NCI-H2196 (cell line): Measurements from ENCODE around the gene ADAM29.
"Not testable (repeated sequence)": the region's sequence is repeated elsewhere in the genome, so short reads cannot be mapped to it uniquely, and the experiment has no call there.

Source experiments
- DNase-seq: peaks from one replicate; lab custom pipeline; 2025; ENCODE audit not compliant: unreplicated experiment; lab: John Stamatoyannopoulos, UW

ADAM29 gene

GRCh38 chr4:174918058-174918457 is at the start of gene ADAM29:
ADAM29 (plus strand) TSS chr4:174918358; CDS start chr4:174975526, 57,168 bp downstream.
- DNase-seq: no peak

GRCh38 chr4:174869339-174869738 is 48.8 kb upstream of the ADAM29 start:
- no peak for DNase-seq

DNA sequence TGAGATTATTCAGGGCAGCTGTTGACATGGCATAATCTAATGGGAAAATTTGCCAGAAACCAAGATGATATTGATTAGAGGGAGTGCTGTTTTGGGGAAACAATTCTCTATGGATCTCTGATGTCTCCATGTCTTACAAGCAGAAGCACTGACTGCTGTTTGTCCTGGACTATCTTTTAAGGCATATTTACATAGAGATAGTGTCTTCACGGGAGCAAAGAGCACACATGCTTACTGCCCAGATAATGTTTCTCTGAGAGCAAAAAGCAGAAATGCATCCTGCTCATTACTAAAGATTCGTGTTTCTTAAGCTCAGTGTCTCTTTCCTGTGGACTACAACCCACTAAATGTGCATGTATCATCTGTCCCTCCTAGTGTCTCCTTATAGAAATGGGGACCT is 47.8 kb upstream of the ADAM29 start:
- no peak for DNase-seq

- DNase-seq: no peak
Measured at GRCh38 chr4:174871407-174871806, 46.8 kb upstream of the ADAM29 start.

DNA sequence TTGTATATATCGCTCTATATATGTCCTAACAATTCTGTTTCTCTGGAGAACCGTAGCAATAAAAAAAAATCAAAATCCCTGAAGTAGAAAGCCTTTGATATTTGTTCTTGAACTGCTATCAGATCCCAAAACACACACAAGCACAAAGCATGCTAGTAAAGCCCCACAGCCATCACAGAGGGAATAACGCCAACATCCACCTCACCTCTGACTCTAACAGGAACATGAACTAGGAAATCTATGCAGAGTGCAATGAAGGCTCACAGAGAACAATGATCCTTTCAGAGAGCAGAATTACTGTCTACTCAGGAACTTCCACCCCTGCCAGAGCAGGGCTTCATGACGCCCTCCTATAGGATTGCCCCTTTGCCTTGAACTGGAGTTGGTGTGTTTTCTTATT is 45.0 kb upstream of the ADAM29 start:
- not testable (repeated sequence) for DNase-seq

DNA sequence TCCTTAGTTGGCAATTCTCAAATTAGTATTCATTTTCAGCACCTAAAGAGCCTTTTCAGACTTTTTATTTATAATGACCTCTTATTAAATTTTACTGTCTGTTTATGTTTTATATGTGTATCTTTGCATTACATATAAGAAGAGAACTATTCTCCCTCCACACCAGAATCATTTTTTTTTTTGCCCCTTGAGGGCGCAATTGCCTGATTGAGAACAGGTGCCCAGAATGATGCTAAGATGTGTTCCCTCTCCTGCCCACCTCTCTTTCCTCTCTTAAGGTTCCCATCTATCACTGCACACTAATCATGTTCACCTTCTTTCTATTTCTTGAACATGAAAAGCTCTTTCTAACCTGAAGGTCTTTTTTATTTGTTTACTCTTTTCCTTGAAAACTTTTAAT is 44.2 kb upstream of the ADAM29 start:
- no peak for DNase-seq

DNA sequence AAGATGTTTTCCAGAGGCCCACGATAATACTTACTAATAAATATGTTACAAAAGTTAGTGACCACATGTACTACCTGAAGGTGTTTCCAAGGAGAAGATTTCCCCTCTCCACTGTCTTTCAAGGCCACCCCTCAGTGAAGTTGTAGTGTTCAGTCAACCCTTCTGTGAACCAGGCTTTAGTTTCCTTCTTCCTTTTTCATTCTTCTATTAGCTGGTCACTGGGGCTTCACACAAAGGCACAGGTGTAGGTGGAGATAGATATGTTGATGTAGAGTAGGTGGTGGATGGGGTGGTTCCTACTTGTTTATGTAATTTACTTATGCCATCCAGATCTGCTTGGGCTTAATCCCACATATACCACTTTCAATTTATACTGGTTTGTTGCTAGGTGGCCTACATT is 43.3 kb upstream of the ADAM29 start:
- DNase-seq: no peak

DNA sequence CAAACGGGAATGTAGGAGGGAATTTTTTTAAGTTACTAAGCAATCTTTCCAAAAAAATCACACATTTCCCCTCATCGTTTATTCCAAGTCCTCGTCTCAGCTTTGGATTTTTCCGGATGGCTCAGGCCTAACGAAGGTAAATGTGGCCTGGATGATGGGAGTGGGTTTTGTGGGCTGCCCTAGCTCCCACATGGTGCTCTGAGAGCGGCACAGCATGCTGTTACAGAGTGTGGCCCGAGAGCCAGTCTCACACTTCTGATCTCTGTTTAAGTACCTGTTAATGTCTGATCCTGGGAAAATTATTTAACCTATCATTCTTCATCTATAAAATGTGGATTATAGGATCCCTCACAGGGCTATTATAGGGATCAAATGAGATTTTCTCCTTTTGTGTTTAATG is 38.2 kb upstream of the ADAM29 start:
- DNase-seq: no peak

DNA sequence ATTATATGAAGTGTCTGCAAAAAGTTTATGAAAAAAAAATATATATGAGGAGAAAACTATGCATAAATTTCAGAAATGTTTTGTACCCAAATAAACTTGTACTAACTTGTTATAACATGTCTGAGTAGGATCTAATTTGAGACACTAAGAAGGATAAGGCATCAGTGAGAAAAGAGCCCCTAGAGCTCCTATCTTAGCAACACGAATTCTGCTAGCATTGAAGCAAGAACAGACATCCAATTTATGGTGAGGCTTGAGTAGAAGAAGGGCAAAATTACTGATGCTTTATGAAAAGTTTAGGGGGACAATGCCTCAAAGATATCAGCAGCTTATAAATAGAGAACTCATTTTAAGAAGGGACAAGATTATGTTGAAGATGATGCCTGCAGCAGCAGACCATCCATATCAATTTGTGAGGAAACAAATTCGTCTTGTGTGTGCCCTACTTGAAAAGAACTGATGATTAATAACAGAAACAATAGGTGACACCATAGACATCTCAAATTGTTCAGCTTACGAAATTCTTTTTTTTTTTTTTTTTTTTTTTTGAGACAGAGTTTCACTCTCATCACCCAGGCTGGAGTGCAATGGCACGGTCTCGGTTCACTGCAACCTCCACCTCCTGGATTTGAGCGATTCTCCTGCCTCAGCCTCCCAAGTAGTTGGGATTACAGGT is 35.7 kb upstream of the ADAM29 start:
- DNase-seq: no peak

DNA sequence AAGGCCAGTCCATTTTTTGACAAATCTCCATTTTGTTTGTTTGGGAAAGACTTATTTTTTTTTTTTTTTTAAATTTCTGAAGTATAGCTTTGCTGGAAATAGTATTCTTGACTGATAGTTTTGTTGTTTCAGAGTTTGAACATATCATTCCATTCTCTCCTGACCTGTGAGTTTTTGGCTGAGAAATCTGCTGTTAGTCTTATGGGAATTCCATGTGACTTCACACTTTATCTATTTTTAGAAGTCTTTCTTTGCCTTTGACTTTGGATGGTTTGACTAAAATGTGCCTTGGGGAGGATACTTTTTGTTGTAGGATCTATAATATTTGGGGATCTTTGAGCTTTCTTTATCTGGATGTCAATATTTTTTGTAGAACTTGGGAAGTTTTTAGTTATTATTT is 10.7 kb upstream of the ADAM29 start:
- no peak for DNase-seq

- DNase-seq: no peak
Measured at GRCh38 chr4:174910271-174910670, 7.9 kb upstream of the ADAM29 start.

GRCh38 chr4:174912919-174913543 is 5.1 kb upstream of the ADAM29 start:
- DNase-seq: no peak

DNA sequence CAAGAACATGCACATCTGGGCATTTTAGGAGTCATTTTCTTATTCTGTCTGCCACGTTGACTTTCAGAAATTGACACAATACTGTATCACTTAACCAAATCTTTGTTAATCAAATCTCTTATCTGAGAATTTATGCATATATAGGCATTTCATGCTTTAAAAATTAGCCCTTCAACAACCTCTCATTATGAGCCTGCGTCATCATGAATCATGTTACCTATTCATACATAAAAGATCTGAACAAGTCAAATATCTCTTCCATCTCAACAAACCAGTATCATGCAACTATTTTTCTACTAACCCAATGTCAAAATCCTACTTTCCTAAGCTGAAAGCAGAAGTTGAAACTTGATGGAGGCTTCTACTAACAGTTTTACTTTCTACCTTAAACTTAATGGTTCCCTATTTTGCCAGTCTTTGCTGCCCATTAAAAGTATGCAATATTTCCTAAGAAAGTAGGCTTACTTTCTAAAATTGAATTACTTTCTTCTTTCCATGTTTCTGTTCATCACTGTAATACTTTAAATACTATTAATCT is 1.8 kb downstream of the ADAM29 start:
- DNase-seq: no peak

DNA sequence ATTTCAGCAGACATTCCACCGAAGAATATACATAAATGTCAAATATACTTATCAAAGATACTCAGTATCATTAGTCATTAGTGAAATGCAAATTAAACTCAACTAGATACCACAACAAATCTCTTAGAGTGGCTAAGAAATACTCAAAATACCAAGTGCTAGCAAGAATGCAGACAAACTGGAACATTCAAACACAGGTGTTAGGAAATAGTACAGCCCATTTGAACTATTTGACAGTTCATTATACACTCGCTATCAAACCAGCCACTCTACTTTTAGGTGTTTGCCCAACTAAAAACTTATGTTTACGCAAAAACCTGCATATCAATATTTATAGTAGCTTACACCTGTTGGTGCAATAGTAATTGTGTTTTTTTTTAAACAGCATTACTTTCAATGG is 8.8 kb downstream of the ADAM29 start:
- no peak for DNase-seq

DNA sequence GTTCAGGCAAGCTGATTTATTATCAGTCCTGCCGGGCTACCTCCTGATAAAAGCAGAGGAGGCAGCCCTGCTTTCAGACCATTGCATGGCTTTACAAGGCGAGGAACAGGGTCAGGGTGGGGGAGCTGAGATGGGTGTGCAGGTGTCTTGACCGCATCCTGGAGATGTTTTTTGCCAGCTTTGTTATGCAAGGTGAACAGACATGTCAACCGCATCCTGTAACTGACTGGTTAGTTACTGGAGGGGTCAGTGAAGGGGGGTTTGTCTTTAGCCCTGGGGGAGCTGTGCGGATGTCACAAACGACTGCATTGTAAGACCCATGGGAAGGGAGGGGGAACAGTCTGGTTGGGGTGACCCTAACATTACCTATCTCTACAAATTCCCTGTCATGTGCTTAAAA is 10.0 kb downstream of the ADAM29 start:
- DNase-seq: no peak

GRCh38 chr4:174928575-174929253 is 10.6 kb downstream of the ADAM29 start:
- no peak for DNase-seq

DNA sequence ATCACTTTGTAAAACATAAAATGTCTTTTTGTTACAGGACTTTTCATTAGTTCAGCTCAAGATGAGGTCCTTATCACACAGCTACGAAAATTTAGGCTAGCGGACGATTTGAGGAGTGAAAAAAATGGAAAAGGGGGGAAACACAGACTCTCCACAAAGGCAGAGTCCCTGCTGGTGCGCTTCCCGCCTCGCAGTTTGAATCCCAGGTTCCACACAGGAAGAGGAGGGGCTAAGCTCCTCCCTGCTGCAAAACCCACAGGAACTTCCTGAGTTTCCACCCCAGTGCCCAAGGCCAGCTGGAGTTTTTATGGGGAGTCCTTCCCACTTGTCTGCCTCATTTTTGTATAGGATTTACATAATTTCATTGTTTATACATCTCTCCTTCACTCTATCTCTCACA is 11.2 kb downstream of the ADAM29 start:
- no peak for DNase-seq

DNA sequence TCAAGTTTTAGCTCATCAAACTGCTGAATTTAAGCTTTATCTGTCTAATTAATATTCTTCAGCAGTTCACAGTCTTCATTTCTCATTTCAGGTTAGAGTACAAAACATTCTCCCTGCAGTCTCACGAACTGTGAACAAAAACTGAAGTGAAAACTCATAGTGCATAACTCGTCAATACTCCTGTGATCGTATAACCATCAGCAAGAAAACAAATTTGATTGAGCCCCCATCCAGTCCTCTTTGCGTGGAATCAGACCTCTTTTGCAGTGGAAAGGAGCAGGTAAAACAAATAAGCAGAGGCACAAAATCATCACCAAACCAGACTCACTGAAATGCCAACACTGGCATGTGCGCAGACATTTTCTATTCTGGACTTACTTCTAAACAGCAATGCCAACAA is 12.7 kb downstream of the ADAM29 start:
- DNase-seq: no peak

GRCh38 chr4:174933083-174933482 is 14.9 kb downstream of the ADAM29 start:
- DNase-seq: no peak

DNA sequence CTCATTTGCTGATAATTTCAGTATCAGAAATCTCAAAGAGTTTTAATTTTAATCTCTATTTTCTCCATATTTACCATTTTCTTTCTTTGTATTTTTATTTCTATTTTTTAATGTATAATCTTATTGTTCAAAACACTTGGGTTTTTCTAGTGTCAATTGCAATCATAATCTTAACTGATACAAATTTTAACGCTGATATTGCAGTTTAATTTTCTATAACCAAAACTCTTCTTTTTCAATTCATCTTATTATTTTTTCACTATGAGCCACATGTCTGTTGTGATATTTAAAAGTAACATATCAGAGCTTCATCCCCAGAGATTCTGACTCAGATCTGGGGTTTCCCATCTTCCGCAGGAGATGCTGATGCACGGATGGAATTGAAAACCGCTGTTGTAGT is 16.2 kb downstream of the ADAM29 start:
- no peak for DNase-seq

DNA sequence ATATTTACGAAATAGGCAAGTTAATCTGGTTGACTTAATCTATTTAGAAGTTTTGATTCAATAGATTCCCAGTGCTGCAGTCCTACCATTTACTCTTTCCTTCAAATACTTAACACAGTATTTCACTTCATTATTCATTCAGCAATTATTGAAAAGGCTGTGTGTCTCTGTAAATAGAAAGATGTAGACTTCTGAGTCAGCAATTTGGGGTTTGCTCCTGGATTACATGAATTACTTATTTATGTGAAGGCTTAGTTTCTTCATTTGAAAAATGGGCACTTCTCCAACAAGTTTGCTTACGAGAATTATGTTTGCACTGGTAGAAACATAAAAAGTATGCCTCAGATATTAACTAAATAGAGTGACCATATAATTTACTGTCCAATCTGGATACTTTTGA is 17.4 kb downstream of the ADAM29 start:
- DNase-seq: no peak

DNA sequence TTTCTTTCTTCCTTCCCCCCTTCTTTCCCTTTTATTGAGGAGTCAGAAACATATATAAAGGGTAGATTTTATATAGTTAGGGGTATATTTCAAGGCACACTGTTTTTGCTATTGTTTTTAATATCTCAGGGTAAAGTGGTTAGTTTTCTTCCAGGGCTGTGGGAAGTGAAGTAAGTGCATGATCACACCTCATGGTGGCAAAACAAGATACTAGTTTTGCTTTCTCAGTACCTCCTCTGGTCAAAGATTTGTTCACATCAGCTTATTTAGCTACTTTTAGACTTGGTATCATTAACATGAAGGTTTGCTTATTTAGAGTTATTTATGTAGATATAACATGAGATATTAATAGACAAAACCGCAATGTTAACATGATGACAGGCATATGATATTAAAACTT is 21.8 kb downstream of the ADAM29 start:
- DNase-seq: no peak
